CD4-positive, alpha-beta T cell treated with Interleukin-6 at 100 ng/mL for 8 hours (primary cell): ENCODE data around the gene BAG1.

Source experiments
- DNase-seq: peaks from one replicate; pipeline ENCODE4 v3.0.0-alpha.2; 2020; ENCODE audit warnings: mixed read lengths, low spot score

Gene BAG1

GRCh38 chr9:33210006-33210715 is 54.3 kb downstream of the BAG1 start:
- DNase-seq: no peak

GRCh38 chr9:33209394-33209793 is 55.1 kb downstream of the BAG1 start:
- DNase-seq: no peak

- no peak for DNase-seq
Observed at GRCh38 chr9:33202552-33203201, 61.8 kb downstream of the BAG1 start.
